Ishikawa (cell line): ENCODE data around the gene COL23A1.

ENCODE experiments used
- CEBPB ChIP-seq: IDR thresholded peaks from 2 replicates; pipeline ENCODE4 v1.6.1; 2012
- CREB1 ChIP-seq: IDR thresholded peaks from 2 replicates; pipeline ENCODE4 v1.6.1; 2012; ENCODE audit warnings: low read depth
- EP300 ChIP-seq: IDR thresholded peaks from 2 replicates; pipeline ENCODE4 v1.6.1; 2012; ENCODE audit warnings: borderline replicate concordance
- FOXM1 ChIP-seq: IDR thresholded peaks from 2 replicates; pipeline ENCODE4 v1.6.1; 2012; ENCODE audit warnings: low read depth, borderline replicate concordance
- NFIC ChIP-seq: IDR thresholded peaks from 2 replicates; pipeline ENCODE4 v1.6.1; 2012
- RAD21 ChIP-seq: IDR thresholded peaks from 2 replicates; pipeline ENCODE4 v1.6.1; 2012; ENCODE audit warnings: low read depth
- TAF1 ChIP-seq: IDR thresholded peaks from 2 replicates; pipeline ENCODE4 v1.6.1; 2012; ENCODE audit warnings: low read depth, mild to moderate bottlenecking
- TCF12 ChIP-seq: IDR thresholded peaks from 2 replicates; pipeline ENCODE4 v1.6.1; 2012; ENCODE audit warnings: low read depth
- TEAD4 ChIP-seq: IDR thresholded peaks from 2 replicates; pipeline ENCODE4 v1.6.1; 2012
- USF1 ChIP-seq: IDR thresholded peaks from 2 replicates; pipeline ENCODE4 v1.6.1; 2012
- YY1 ChIP-seq: IDR thresholded peaks from 2 replicates; pipeline ENCODE4 v1.6.1; 2012; ENCODE audit warnings: low read depth
- ZBTB7A ChIP-seq: IDR thresholded peaks from 2 replicates; pipeline ENCODE4 v1.6.1; 2012; ENCODE audit warnings: low read depth
- TF ChIP-seq, protein P1 (sequence below): IDR thresholded peaks from 2 replicates; pipeline ENCODE4 v1.6.1; 2012; ENCODE audit warnings: low read depth, mild to moderate bottlenecking
- TF ChIP-seq, protein P2 (sequence below): IDR thresholded peaks from 2 replicates; pipeline ENCODE4 v1.6.1; 2012

- TF ChIP-seq YY1: no peak
- TF ChIP-seq, protein P1, sequence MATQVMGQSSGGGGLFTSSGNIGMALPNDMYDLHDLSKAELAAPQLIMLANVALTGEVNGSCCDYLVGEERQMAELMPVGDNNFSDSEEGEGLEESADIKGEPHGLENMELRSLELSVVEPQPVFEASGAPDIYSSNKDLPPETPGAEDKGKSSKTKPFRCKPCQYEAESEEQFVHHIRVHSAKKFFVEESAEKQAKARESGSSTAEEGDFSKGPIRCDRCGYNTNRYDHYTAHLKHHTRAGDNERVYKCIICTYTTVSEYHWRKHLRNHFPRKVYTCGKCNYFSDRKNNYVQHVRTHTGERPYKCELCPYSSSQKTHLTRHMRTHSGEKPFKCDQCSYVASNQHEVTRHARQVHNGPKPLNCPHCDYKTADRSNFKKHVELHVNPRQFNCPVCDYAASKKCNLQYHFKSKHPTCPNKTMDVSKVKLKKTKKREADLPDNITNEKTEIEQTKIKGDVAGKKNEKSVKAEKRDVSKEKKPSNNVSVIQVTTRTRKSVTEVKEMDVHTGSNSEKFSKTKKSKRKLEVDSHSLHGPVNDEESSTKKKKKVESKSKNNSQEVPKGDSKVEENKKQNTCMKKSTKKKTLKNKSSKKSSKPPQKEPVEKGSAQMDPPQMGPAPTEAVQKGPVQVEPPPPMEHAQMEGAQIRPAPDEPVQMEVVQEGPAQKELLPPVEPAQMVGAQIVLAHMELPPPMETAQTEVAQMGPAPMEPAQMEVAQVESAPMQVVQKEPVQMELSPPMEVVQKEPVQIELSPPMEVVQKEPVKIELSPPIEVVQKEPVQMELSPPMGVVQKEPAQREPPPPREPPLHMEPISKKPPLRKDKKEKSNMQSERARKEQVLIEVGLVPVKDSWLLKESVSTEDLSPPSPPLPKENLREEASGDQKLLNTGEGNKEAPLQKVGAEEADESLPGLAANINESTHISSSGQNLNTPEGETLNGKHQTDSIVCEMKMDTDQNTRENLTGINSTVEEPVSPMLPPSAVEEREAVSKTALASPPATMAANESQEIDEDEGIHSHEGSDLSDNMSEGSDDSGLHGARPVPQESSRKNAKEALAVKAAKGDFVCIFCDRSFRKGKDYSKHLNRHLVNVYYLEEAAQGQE: no peak
- no peak for TF ChIP-seq CREB1
- no peak for TF ChIP-seq CEBPB
- TF ChIP-seq, protein P2, sequence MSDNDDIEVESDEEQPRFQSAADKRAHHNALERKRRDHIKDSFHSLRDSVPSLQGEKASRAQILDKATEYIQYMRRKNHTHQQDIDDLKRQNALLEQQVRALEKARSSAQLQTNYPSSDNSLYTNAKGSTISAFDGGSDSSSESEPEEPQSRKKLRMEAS: no peak
- TF ChIP-seq TCF12: no peak
- no peak for TF ChIP-seq FOXM1
- TF ChIP-seq TAF1: no peak
- no peak for TF ChIP-seq EP300
- TF ChIP-seq USF1: no peak
- no peak for TF ChIP-seq RAD21
- TF ChIP-seq ZBTB7A: no peak
- no peak for TF ChIP-seq NFIC
- no peak for TF ChIP-seq TEAD4
Measured at GRCh38 chr5:178383301-178383918, 206.8 kb downstream of the COL23A1 start.
